ENCODE measurements around the gene OR4N5.
"Not testable (repeated sequence)": the region's sequence is repeated elsewhere in the genome, so short reads cannot be mapped to it uniquely, and the experiment has no call there.

The OR4N5 gene

GRCh38 chr14:20167091-20167490 lies 28.5 kb downstream of the OR4N5 start:
- H3K27me3 ChIP-seq (ENCODE audit: insufficient read depth, low read length, poor library complexity), result no peaks in the 10 kb centered on the region
- no peaks in the 10 kb centered on the region for H3K79me2 ChIP-seq (ENCODE audit: control insufficient read depth, insufficient read depth, low read length)
- H2BK5ac ChIP-seq (ENCODE audit: low read length), result no peak overlapping the region
- H3K4me2 ChIP-seq (ENCODE audit: low read length), result no peak overlapping the region
- no peak overlapping the region for H4K8ac ChIP-seq (ENCODE audit: low read depth, low read length)
- H3K18ac ChIP-seq (ENCODE audit: low read length), result no peak overlapping the region
- no peak overlapping the region for H4K5ac ChIP-seq (ENCODE audit: low read length)
- no peaks in the 10 kb centered on the region for H3K4me1 ChIP-seq (ENCODE audit: control insufficient read depth, low read depth, low read length)
- no peak overlapping the region for H3K4ac ChIP-seq (ENCODE audit: low read depth, low read length)
- no peaks in the 10 kb centered on the region for H3K36me3 ChIP-seq (ENCODE audit: control insufficient read depth, insufficient read depth, low read length)
- no peak for DNase-seq
- H3K23ac ChIP-seq (ENCODE audit: low read length), result no peak overlapping the region
- no peak overlapping the region for H2AK5ac ChIP-seq (ENCODE audit: low read length)
- no peak overlapping the region for H3K9ac ChIP-seq (ENCODE audit: low read length)
- no peak overlapping the region for H2BK15ac ChIP-seq (replicated peaks; ENCODE audit: low read depth)
- no peak overlapping the region for H3K56ac ChIP-seq (ENCODE audit: low read length)
- H2BK120ac ChIP-seq (ENCODE audit: low read depth, low read length), result no peak overlapping the region
- no peaks in the 10 kb centered on the region for H3K79me1 ChIP-seq (ENCODE audit: low read length)
- no peak overlapping the region for H3K4me3 ChIP-seq (ENCODE audit: low read length)
- H3K27ac ChIP-seq (ENCODE audit: low read depth, low read length), result no peak overlapping the region

- DNase-seq, result not testable (repeated sequence)
These were observed 31.2 kb downstream of the OR4N5 start for GRCh38 chr14:20169852-20170251.

GRCh38 chr14:20174205-20174604 lies 35.6 kb downstream of the OR4N5 start:
- not testable (repeated sequence) for H3K27ac ChIP-seq (ENCODE audit: low read depth, low read length); H2BK15ac ChIP-seq (replicated peaks; ENCODE audit: low read depth); H3K56ac ChIP-seq (ENCODE audit: low read length); H3K79me1 ChIP-seq (ENCODE audit: low read length); H4K8ac ChIP-seq (ENCODE audit: low read depth, low read length); H3K4me2 ChIP-seq (ENCODE audit: low read length); H3K79me2 ChIP-seq (ENCODE audit: control insufficient read depth, insufficient read depth, low read length); H2BK120ac ChIP-seq (ENCODE audit: low read depth, low read length); H3K18ac ChIP-seq (ENCODE audit: low read length); H3K4me3 ChIP-seq (ENCODE audit: low read length); H3K27me3 ChIP-seq (ENCODE audit: insufficient read depth, low read length, poor library complexity); H3K23ac ChIP-seq (ENCODE audit: low read length); H2AK5ac ChIP-seq (ENCODE audit: low read length); H3K4me1 ChIP-seq (ENCODE audit: control insufficient read depth, low read depth, low read length); H3K36me3 ChIP-seq (ENCODE audit: control insufficient read depth, insufficient read depth, low read length); H3K4ac ChIP-seq (ENCODE audit: low read depth, low read length); H3K9ac ChIP-seq (ENCODE audit: low read length); H2BK5ac ChIP-seq (ENCODE audit: low read length); DNase-seq; H4K5ac ChIP-seq (ENCODE audit: low read length)

More at GRCh38 chr14:20169852-20170251, 31.2 kb downstream of the OR4N5 start:
- not testable (repeated sequence) for H3K4me3 ChIP-seq (ENCODE audit: low read length); H3K79me1 ChIP-seq (ENCODE audit: low read length); H3K27me3 ChIP-seq (ENCODE audit: insufficient read depth, low read length, poor library complexity); H3K9ac ChIP-seq (ENCODE audit: low read length); H3K4ac ChIP-seq (ENCODE audit: low read depth, low read length); H3K4me1 ChIP-seq (ENCODE audit: control insufficient read depth, low read depth, low read length); H3K79me2 ChIP-seq (ENCODE audit: control insufficient read depth, insufficient read depth, low read length); H4K8ac ChIP-seq (ENCODE audit: low read depth, low read length); H2BK5ac ChIP-seq (ENCODE audit: low read length); H2BK120ac ChIP-seq (ENCODE audit: low read depth, low read length); H2BK15ac ChIP-seq (replicated peaks; ENCODE audit: low read depth); H3K27ac ChIP-seq (ENCODE audit: low read depth, low read length); H3K36me3 ChIP-seq (ENCODE audit: control insufficient read depth, insufficient read depth, low read length); H2AK5ac ChIP-seq (ENCODE audit: low read length); H4K5ac ChIP-seq (ENCODE audit: low read length); H3K18ac ChIP-seq (ENCODE audit: low read length); H3K4me2 ChIP-seq (ENCODE audit: low read length); H3K23ac ChIP-seq (ENCODE audit: low read length); H3K56ac ChIP-seq (ENCODE audit: low read length)

- no peak overlapping the region for H4K5ac ChIP-seq (ENCODE audit: low read length)
- no peaks in the 10 kb centered on the region for H3K79me2 ChIP-seq (ENCODE audit: control insufficient read depth, insufficient read depth, low read length)
- WGBS (ENCODE audit: extremely low coverage, insufficient coverage, low lambda C conversion rate), result no CpG with 5 or more reads among the region's 6 CpGs
- H2AK5ac ChIP-seq (ENCODE audit: low read length), result no peak overlapping the region
- no peak overlapping the region for H2BK120ac ChIP-seq (ENCODE audit: low read depth, low read length)
- H3K36me3 ChIP-seq (ENCODE audit: control insufficient read depth, insufficient read depth, low read length), result no peaks in the 10 kb centered on the region
- no peak overlapping the region for H3K9ac ChIP-seq (ENCODE audit: low read length)
- H4K8ac ChIP-seq (ENCODE audit: low read depth, low read length), result no peak overlapping the region
- H3K56ac ChIP-seq (ENCODE audit: low read length), result no peak overlapping the region
- H3K4ac ChIP-seq (ENCODE audit: low read depth, low read length), result no peak overlapping the region
- H2BK15ac ChIP-seq (replicated peaks; ENCODE audit: low read depth), result no peak overlapping the region
- H3K4me2 ChIP-seq (ENCODE audit: low read length), result no peak overlapping the region
- no peaks in the 10 kb centered on the region for H3K27me3 ChIP-seq (ENCODE audit: insufficient read depth, low read length, poor library complexity)
- H2BK5ac ChIP-seq (ENCODE audit: low read length), result no peak overlapping the region
- no peak overlapping the region for H3K23ac ChIP-seq (ENCODE audit: low read length)
- H3K79me1 ChIP-seq (ENCODE audit: low read length), result no peaks in the 10 kb centered on the region
- no peak for DNase-seq
- no peak overlapping the region for H3K18ac ChIP-seq (ENCODE audit: low read length)
- no peak overlapping the region for H3K4me3 ChIP-seq (ENCODE audit: low read length)
- H3K27ac ChIP-seq (ENCODE audit: low read depth, low read length), result no peak overlapping the region
- no peaks in the 10 kb centered on the region for H3K4me1 ChIP-seq (ENCODE audit: control insufficient read depth, low read depth, low read length)
These were observed 37.7 kb downstream of the OR4N5 start for GRCh38 chr14:20176330-20176729.

- no peak for DNase-seq
- Histone ChIP-seq H3K79me2 (ENCODE audit: control insufficient read depth, insufficient read depth, low read length) (no peaks in the 10 kb centered on the region), H3K36me3 (ENCODE audit: control insufficient read depth, insufficient read depth, low read length) (no peaks in the 10 kb centered on the region), H3K23ac (ENCODE audit: low read length) (no peak overlapping the region), H3K4me2 (ENCODE audit: low read length) (no peak overlapping the region), H3K27ac (ENCODE audit: low read depth, low read length) (no peak overlapping the region), H3K4ac (ENCODE audit: low read depth, low read length) (no peak overlapping the region), H4K5ac (ENCODE audit: low read length) (no peak overlapping the region), H2AK5ac (ENCODE audit: low read length) (no peak overlapping the region), H3K18ac (ENCODE audit: low read length) (no peak overlapping the region), H3K4me3 (ENCODE audit: low read length) (no peak overlapping the region), H3K79me1 (ENCODE audit: low read length) (no peaks in the 10 kb centered on the region), H2BK120ac (ENCODE audit: low read depth, low read length) (no peak overlapping the region), H3K9ac (ENCODE audit: low read length) (no peak overlapping the region), H2BK15ac (replicated peaks; ENCODE audit: low read depth) (no peak overlapping the region), H4K8ac (ENCODE audit: low read depth, low read length) (no peak overlapping the region), H3K56ac (ENCODE audit: low read length) (no peak overlapping the region), H3K27me3 (ENCODE audit: insufficient read depth, low read length, poor library complexity) (no peaks in the 10 kb centered on the region), H3K4me1 (ENCODE audit: control insufficient read depth, low read depth, low read length) (no peaks in the 10 kb centered on the region), H2BK5ac (ENCODE audit: low read length) (no peak overlapping the region)
- no CpG with 5 or more reads among the region's 7 CpGs for WGBS (ENCODE audit: extremely low coverage, insufficient coverage, low lambda C conversion rate)
These were observed 38.9 kb downstream of the OR4N5 start for GRCh38 chr14:20177433-20177974.

DNA sequence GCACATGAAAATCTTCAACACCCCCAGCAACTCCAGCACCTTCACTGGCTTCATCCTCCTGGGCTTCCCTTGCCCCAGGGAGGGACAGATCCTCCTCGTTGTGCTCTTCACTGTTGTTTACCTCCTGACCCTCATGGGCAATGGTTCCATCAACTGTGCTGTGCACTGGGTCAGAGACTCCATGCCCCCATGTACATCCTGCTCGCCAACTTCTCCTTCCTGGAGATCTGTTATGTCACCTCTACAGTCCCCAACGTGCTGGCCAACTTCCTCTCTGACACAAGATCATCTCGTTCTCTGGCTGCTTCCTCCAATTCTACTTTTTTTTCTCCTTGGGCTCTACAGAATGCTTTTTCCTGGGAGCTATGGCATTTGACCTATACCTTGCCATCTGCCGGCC lies 40.6 kb downstream of the OR4N5 start:
- H2BK5ac ChIP-seq (ENCODE audit: low read length), result no peak overlapping the region
- no peaks in the 10 kb centered on the region for H3K27me3 ChIP-seq (ENCODE audit: insufficient read depth, low read length, poor library complexity)
- H2BK120ac ChIP-seq (ENCODE audit: low read depth, low read length), result no peak overlapping the region
- no peaks in the 10 kb centered on the region for H3K79me2 ChIP-seq (ENCODE audit: control insufficient read depth, insufficient read depth, low read length)
- H3K4me1 ChIP-seq (ENCODE audit: control insufficient read depth, low read depth, low read length), result no peaks in the 10 kb centered on the region
- no peak for DNase-seq
- no peaks in the 10 kb centered on the region for H3K79me1 ChIP-seq (ENCODE audit: low read length)
- no peak overlapping the region for H3K4me3 ChIP-seq (ENCODE audit: low read length)
- no peak overlapping the region for H3K4me2 ChIP-seq (ENCODE audit: low read length)
- H3K9ac ChIP-seq (ENCODE audit: low read length), result no peak overlapping the region
- no peak overlapping the region for H3K27ac ChIP-seq (ENCODE audit: low read depth, low read length)
- no peak overlapping the region for H4K8ac ChIP-seq (ENCODE audit: low read depth, low read length)
- H3K4ac ChIP-seq (ENCODE audit: low read depth, low read length), result no peak overlapping the region
- no peaks in the 10 kb centered on the region for H3K36me3 ChIP-seq (ENCODE audit: control insufficient read depth, insufficient read depth, low read length)
- no peak overlapping the region for H3K18ac ChIP-seq (ENCODE audit: low read length)
- no peak overlapping the region for H2BK15ac ChIP-seq (replicated peaks; ENCODE audit: low read depth)
- no peak overlapping the region for H3K56ac ChIP-seq (ENCODE audit: low read length)
- H3K23ac ChIP-seq (ENCODE audit: low read length), result no peak overlapping the region
- no peak overlapping the region for H2AK5ac ChIP-seq (ENCODE audit: low read length)
- WGBS (ENCODE audit: extremely low coverage, insufficient coverage, low lambda C conversion rate), result no CpG with 5 or more reads among the region's 5 CpGs
- H4K5ac ChIP-seq (ENCODE audit: low read length), result no peak overlapping the region

Data from mesendoderm (in vitro differentiated cells).